H54 (cell line): ENCODE results near the gene TEAD1.

Experiments used
- DNase-seq: peaks from one replicate; pipeline ENCODE4 v3.0.0; 2011; ENCODE audit warnings: low spot score, mixed read lengths; ENCODE audit not compliant: insufficient read length
- FAIRE-seq: peaks from 3 replicates; lab custom pipeline; 2011; peaks lifted over from hg19 to GRCh38; lab: Jason Lieb, UNC
- POLR2A ChIP-seq: IDR thresholded peaks from 2 replicates; pipeline ENCODE4 v1.6.1; 2011; ENCODE audit warnings: low read depth, mild to moderate bottlenecking, low read length

The TEAD1 gene

DNA sequence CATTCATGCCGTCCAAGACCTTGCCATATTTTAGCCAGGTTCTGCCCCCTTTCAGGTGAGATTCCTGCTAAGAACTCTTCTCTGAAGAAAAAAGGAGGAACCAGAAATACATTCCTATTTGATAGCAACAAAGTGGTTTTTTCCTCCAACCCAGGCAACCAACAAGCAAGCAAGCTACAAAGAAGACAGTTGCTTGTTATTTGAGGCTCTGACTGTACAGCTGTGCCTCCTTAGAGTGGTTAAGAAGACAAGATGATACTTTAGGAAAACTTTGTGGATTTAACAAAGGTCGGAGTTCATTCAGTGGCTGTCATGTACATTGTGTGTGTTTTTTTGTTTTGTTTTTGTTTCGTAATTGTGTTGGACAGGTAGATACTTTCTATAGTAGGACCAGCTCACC is 21.7 kb downstream of the TEAD1 start:
- TF ChIP-seq POLR2A: no peak
- no peak for DNase-seq
- no peak for FAIRE-seq

DNA sequence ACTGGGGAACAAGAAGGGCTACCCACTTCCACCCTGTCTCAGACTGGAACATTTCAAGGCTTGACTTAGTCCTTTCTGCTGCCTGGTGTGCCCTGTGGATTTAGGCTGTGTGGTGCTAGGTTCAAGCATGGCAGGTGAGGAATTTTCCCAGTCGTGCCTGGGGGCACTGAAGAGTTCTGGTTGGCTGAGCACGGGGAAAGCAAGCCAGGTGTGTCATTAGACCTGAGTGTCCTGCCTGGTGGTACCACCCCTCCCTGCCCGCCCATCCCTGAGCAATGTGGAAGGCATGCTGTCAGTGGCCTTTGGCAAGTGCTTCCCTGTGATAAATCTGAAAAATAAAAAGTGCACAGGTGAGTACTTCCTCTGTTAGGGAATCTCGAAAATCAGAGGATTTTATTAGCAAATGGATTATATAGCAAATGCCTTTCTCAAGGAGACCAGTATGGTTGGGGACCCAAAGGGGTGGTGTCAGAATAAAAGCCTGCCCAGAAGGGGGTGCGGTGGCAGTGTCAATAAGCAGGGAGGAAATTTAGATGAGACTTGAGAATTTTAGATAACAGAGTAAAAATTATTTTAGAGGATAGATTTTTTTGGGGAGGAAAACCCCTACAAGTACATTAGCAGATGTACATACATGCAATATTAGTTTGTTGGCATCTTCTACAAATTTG is 22.8 kb downstream of the TEAD1 start:
- no peak for FAIRE-seq
- TF ChIP-seq POLR2A: no peak
- no peak for DNase-seq

DNA sequence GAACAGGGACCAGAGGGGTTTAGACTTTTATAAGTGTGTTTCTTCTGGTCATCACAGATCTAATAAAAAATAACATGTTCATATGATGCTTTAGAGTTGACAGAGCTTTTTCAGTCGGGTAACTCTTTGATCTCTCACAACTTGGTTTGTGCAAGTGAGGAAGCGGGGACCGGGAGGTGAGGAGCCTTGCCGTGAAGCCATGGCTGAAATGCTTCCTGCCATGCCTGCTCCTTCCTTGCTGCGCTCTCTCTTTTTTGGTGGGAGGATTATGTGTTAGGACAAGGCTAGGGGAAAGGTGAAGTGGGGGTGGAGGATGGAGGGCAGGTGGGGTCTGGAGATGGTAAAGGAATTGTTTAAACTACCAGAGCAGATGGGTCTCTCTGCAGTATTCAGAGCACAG is 23.8 kb downstream of the TEAD1 start:
- DNase-seq: no peak
- TF ChIP-seq POLR2A: no peak
- no peak for FAIRE-seq

DNA sequence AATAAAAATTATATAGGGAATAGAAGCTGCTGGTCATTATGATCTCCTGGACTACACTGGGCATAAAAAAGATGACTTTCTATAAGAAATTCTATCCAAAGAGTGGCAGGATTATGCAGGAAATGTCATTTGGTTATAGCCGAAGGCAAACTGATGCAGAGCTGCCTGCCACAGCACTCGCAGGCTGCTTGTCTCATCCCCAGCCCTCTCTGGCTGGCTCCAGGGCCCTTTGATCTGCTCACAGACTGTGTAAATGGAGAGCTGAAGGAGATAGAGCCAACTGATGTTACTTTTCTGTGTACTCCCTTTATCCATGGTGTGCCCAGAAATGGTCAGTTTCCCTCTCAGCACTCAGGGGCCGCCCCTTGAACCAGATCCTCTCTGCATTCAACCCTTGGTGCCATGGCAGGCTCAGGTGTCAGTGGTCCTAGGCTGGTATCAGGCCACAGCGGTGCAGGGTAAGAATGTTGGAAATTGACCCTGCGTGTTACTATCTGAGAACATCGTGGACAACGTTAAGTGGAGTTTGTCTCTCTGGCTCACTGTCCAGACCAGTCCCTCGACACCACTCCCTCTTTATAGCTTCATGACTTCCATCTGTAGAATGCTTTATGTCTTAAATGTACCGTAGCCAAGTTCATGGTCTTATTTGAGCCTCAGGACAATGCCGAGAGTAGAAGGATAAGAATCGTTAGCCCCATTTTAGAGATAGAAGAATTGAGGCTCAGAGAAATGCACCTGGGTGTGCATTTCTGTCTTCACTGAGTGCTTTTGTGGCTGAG is 27.8 kb downstream of the TEAD1 start:
- no peak for TF ChIP-seq POLR2A
- no peak for FAIRE-seq
- no peak for DNase-seq

DNA sequence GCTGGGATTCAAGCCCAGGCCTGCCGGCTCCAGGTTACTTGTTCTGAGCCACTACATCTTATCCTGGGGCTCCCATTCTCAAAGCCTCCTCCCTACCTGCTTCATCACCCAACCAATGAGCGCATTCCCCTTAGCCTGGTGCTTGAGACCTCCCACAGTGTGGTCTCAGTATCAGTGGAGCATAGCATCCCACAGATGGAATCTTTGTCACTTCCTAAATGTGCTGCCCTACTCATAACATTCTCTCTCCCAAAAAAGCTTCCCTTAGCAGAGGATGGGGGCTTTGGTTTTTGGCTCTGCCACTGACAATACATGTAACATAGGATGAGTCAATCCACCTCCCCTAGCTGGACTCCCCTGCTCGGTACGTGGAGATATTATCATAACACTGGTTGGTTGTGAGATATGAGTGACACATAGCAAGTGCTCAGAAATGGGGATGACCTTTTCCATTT is 28.8 kb downstream of the TEAD1 start:
- TF ChIP-seq POLR2A: no peak

DNA sequence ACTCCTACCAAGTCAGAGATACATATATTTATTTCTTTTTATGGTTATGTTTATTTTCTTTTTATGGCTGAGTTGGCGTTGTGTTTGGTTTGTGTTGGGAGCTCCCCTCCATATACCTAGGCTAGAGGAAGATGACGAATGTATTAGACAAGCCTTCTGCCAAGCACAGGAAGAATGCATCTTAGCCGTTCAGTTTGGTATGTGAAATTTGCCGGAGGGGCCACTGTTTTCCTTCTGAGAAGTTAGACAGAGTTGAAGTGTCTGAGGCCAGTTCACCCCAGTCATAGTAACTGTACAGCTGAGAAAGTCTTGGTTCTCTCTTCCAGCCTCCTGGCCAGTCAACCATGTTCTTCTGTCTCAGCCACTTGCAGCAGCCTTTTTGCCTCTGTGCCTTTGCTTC is 29.8 kb downstream of the TEAD1 start:
- FAIRE-seq (no peak), DNase-seq (no peak)
- no peak for TF ChIP-seq POLR2A

More for the DNA sequence above, 28.8 kb downstream of the TEAD1 start:
- FAIRE-seq (no peak), DNase-seq (no peak)

DNA sequence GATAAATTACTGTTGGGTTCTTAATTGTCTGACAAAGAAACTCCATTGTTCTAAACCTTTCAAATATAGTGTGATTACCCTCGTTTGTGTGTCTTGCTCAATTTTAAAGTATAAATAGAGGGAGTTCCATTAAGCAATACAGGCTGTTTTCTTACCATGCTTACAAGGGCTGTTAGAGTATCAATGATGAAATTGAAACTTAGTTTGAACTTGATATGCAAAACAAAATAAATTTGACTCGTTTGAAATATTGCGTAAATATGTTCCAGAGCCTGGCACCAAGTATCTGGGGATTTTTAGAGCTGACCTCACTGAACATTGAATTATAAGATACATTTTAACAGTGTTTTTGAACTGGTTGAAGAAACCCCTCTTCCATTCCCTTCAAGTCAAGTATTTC is 31.7 kb downstream of the TEAD1 start:
- no peak for FAIRE-seq
- TF ChIP-seq POLR2A: no peak
- DNase-seq: no peak

DNA sequence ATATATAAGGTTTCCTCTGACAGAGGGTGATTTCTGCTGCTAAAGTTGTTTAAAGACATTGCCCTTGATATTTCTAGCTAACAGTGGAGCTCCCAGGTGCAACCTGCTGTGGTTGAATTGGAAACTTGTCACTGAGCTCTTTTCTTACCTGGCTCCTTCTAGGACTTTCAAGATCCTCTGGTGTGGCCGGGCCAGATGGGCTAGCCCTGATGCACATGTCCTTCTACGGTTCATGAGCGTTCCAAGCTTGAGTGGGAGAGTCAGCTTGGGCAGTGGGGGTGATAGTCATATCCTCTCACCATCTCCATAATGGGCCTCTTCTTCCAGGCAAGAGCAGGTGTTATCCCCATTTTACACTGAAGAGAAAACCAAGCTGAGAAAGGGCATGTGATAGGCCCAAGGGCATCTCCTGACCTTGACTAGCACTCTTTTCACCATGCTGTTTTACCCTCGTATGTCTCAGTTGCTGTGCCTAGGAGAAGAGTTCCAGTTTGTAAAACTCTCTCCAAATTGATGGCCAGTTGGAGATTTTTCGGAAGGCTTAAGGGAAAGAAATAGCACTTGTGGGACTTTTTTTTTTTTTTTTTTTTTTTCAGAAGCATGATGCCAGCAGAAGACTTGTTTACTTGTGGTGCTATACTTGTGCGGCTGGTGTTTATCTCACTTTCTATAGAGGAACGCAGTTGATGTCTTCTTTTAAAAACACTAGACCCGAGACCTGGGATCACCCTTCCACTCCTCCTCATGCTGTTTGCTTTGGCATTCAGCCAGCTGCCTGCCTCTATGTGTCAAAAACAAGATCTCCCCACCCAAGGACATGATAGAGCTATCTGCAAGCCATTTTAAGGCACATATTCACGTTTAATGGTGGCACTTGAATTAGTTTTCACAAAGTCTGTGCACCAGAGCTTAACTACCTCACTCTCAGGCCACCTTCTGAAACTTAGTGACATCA is 32.6 kb downstream of the TEAD1 start:
- no peak for DNase-seq
- no peak for TF ChIP-seq POLR2A
- FAIRE-seq: no peak

DNA sequence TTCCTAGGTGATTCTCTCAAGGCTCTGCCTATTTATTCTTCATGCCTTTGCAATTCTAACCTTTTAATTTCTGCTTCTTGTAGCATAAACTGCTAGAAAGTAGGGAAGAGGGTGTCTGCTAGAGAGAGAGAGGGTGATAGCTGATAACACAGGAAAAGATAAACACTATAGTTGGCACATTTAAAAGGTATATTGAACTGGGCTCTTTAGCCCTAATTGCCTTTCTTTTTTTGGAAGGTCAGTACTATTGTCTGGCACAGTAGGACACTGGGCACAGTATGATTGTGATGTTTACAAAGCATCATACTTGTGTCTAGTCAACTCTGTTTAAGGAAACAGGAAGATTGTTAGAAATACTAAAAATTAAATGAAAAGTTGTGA is 33.3 kb downstream of the TEAD1 start:
- no peak for TF ChIP-seq POLR2A
- no peak for FAIRE-seq
- no peak for DNase-seq

DNA sequence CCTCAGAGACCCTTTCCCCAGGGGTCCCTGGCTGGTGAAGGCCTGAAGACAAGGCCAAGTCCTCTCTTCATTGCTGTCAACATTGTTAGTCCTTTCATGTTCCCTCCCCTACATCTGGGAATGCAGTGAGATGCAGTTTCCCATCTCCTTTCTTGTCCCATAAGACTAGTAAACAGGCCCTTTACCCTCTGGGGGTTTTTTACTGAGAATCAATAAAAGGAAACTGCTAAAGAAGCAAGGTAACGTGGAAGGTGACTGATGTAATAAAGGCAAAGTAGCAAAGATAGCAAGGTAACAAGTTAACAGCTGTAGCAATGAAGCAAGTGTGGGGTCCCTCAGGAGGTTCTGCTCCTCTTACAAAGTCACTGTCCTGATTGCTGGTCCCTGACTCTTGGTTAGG is 37.3 kb downstream of the TEAD1 start:
- DNase-seq (no peak), FAIRE-seq (no peak)
- TF ChIP-seq POLR2A: no peak

DNA sequence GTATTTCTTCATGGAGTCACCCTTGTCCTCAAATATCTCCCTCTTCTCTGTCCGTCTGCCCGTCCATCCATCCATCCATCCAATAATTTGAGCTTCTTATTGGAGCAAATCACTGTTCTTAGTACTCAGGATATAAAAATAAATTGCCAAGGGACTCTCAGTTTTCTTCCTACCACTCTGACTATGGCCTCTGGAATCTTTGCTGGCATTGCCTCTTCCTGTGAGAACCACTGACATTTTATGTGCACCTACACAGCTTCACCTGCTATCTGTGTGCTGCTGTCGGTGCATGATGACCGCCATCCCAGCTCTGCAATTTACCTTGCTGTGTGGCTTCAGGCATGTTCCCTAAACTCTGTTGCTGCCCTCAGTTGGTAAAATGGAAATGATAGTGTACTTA is 37.9 kb downstream of the TEAD1 start:
- no peak for TF ChIP-seq POLR2A
- FAIRE-seq (no peak), DNase-seq (no peak)

DNA sequence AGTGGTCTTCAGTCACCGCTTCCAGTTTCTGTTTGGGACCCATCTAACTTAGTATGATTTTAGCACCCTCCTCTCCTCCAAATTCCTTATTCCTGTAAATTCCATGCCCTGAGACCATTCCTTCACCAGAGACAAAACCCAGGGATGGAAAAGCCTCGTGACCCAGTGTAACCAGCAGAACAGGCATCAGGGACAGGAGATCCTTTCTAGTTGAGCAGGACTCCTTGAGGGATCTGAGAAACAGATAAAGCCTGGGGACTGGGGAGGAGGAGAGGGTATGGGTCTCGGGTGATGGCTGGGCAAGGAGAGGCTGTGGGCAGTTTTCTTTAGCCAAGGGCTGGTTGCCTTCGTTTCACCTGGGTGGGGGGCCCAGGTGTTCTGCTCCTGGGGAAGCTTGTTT is 40.9 kb downstream of the TEAD1 start:
- FAIRE-seq (no peak), DNase-seq (no peak)
- no peak for TF ChIP-seq POLR2A

DNA sequence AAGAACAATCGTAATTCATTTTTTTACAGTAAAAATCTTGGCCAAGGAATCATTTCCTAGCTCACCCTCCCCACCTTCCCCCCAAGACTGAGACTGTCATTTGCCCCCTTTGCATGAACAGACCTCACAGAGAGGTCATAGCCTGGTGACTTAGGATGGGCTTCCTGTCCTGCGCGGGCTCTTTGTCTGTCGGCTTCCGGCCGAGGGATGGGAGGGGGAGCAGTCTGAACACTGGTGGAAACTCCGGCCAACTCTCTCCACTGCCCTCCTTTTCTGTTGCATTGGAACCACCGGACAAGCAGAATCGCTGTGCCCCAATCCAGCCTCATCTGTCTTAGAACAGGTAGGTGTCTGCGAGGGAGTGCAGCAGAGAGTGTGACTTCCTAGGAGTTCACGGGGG is 41.7 kb downstream of the TEAD1 start:
- no peak for TF ChIP-seq POLR2A
- FAIRE-seq: no peak
- DNase-seq: no peak

DNA sequence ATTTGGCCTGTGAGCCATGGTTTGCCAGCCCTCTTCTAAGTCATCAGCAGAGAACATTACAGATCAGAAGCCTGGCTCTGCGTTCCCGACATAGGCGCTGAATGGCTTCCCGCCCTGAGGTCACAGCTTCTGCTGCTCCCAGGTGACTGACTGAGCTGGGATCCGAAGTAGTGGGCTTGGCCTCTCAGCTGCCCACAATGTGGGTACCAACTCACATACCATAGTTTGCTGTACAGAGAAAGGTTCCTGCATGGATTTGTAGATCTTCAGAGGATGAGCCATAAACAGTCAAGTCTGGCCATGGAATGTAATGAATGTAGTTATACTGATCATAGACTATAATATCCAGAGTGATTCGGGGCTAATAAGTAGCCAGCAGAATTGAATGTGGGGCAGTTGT is 42.6 kb downstream of the TEAD1 start:
- no peak for TF ChIP-seq POLR2A
- FAIRE-seq (no peak), DNase-seq (no peak)
